SK-N-SH treated with all-trans-retinoic acid at 6 μM for 48 hours (cell line): ENCODE data around the gene DAB2IP.

Experiments
- ATAC-seq: fragments of 200-7000 bp; cut with Tn5 transposase; 3 replicates; pipeline ENCODE4 v1.9.1; 2020; ENCODE audit warnings: mild to moderate bottlenecking, moderate library complexity
- ARNTL ChIP-seq: fragments of 450-650 bp; formaldehyde crosslinking; IDR thresholded peaks from 2 replicates; pipeline ENCODE4 v1.5.0; 2020; ENCODE audit warnings: low read depth, mild to moderate bottlenecking, moderate library complexity, borderline replicate concordance
- BACH2 ChIP-seq: fragments of 250-450 bp; sonication (Bioruptor Pico); IDR thresholded peaks from 2 replicates; pipeline ENCODE4 v1.9.0; 2021; ENCODE audit warnings: mild to moderate bottlenecking, borderline replicate concordance
- CREB5 ChIP-seq: fragments of 250-450 bp; sonication (Bioruptor Pico); IDR thresholded peaks from 2 replicates; pipeline ENCODE4 v1.5.1; 2020; ENCODE audit warnings: low read depth, mild to moderate bottlenecking, moderate library complexity
- CSRNP3 ChIP-seq: fragments of 250-450 bp; sonication (Bioruptor Pico); IDR thresholded peaks from 2 replicates; pipeline ENCODE4 v1.5.1; 2021; ENCODE audit warnings: mild to moderate bottlenecking, moderate library complexity
- ESRRG ChIP-seq: fragments of 250-450 bp; sonication (Bioruptor Pico); IDR thresholded peaks from 2 replicates; pipeline ENCODE4 v1.6.1; 2021; ENCODE audit warnings: mild to moderate bottlenecking
- GLIS3 ChIP-seq: fragments of 250-450 bp; sonication (Bioruptor Pico); IDR thresholded peaks from 2 replicates; pipeline ENCODE4 v1.5.0; 2020; ENCODE audit warnings: mild to moderate bottlenecking, moderate library complexity
- ISL1 ChIP-seq: fragments of 250-450 bp; sonication (Bioruptor Pico); IDR thresholded peaks from 2 replicates; pipeline ENCODE4 v2.1.2; 2022; ENCODE audit warnings: mild to moderate bottlenecking, moderate library complexity
- OSR1 ChIP-seq: fragments of 250-450 bp; sonication (Bioruptor Pico); IDR thresholded peaks from 2 replicates; pipeline ENCODE4 v1.8.0; 2022; ENCODE audit warnings: moderate library complexity, mild to moderate bottlenecking, inconsistent platforms
- POU6F1 ChIP-seq: fragments of 250-450 bp; sonication (Bioruptor Pico); IDR thresholded peaks from 2 replicates; pipeline ENCODE4 v1.8.0; 2021; ENCODE audit warnings: low read depth, mild to moderate bottlenecking, moderate library complexity, borderline replicate concordance
- PPARA ChIP-seq: fragments of 250-450 bp; sonication (Bioruptor Pico); IDR thresholded peaks from 2 replicates; pipeline ENCODE4 v1.5.0; 2020; ENCODE audit warnings: mild to moderate bottlenecking, borderline replicate concordance
- RARB ChIP-seq: fragments of 250-450 bp; sonication (Bioruptor Pico); IDR thresholded peaks from 2 replicates; pipeline ENCODE4 v1.8.0; 2021; ENCODE audit warnings: mild to moderate bottlenecking, moderate library complexity
- SNAI2 ChIP-seq: fragments of 250-450 bp; sonication (Bioruptor Pico); IDR thresholded peaks from 2 replicates; pipeline ENCODE4 v1.5.0; 2020; ENCODE audit warnings: mild to moderate bottlenecking, moderate library complexity
- TCF4 ChIP-seq: fragments of 250-450 bp; sonication (Bioruptor Pico); IDR thresholded peaks from 2 replicates; pipeline ENCODE4 v1.8.0; 2021; ENCODE audit warnings: mild to moderate bottlenecking, moderate library complexity, borderline replicate concordance
- TOX ChIP-seq: fragments of 250-450 bp; sonication (Bioruptor Pico); IDR thresholded peaks from 2 replicates; pipeline ENCODE4 v1.8.0; 2021; ENCODE audit warnings: mild to moderate bottlenecking, moderate library complexity, borderline replicate concordance
- TSHZ2 ChIP-seq: fragments of 250-450 bp; sonication (Bioruptor Pico); IDR thresholded peaks from 2 replicates; pipeline ENCODE4 v1.5.0; 2020; ENCODE audit warnings: mild to moderate bottlenecking, moderate library complexity
- ZC3H10 ChIP-seq: fragments of 250-450 bp; sonication (Bioruptor Pico); IDR thresholded peaks from 2 replicates; pipeline ENCODE4 v1.5.1; 2021; ENCODE audit warnings: mild to moderate bottlenecking, moderate library complexity
- ZFP3 ChIP-seq: fragments of 250-450 bp; sonication (Bioruptor Pico); IDR thresholded peaks from 2 replicates; pipeline ENCODE4 v1.5.0; 2020; ENCODE audit warnings: mild to moderate bottlenecking, moderate library complexity
- ZFP30 ChIP-seq: fragments of 450-650 bp; formaldehyde crosslinking; IDR thresholded peaks from 2 replicates; pipeline ENCODE4 v1.5.0; 2022; ENCODE audit warnings: mild to moderate bottlenecking, moderate library complexity
- ZNF565 ChIP-seq: fragments of 450-650 bp; formaldehyde crosslinking; conservative IDR thresholded peaks from 2 replicates; pipeline ENCODE4 v1.5.0; 2020; ENCODE audit warnings: low read depth, mild to moderate bottlenecking, moderate library complexity
- ZNF70 ChIP-seq: fragments of 450-650 bp; formaldehyde crosslinking; IDR thresholded peaks from 2 replicates; pipeline ENCODE4 v1.5.0; 2020; ENCODE audit warnings: mild to moderate bottlenecking, moderate library complexity
- ZNF8 ChIP-seq: fragments of 450-650 bp; formaldehyde crosslinking; IDR thresholded peaks from 2 replicates; pipeline ENCODE4 v1.5.0; 2020; ENCODE audit warnings: mild to moderate bottlenecking, moderate library complexity

DAB2IP gene

GRCh38 chr9:121755581-121755980, 104.1 kb downstream of the DAB2IP start:
- no peak for ATAC-seq
- TF ChIP-seq ARNTL (CRISPR knock-in tag) (no peak), ZNF565 (CRISPR knock-in tag) (no peak), ZNF70 (no peak), ISL1 (CRISPR knock-in tag) (no peak)
- TF ChIP-seq, all 23 proteins: peak for 0

- no peak for TF ChIP-seq TOX (CRISPR knock-in tag)
- TF ChIP-seq TCF4 (CRISPR knock-in tag), result no peak
- no peak for TF ChIP-seq ZFP30
- TF ChIP-seq ZFP3 (CRISPR knock-in tag), result no peak
- no peak for TF ChIP-seq POU6F1 (CRISPR knock-in tag)
- no peak for TF ChIP-seq ZNF70
- TF ChIP-seq TSHZ2 (CRISPR knock-in tag), result no peak
- no peak for TF ChIP-seq ZNF565 (CRISPR knock-in tag)
- no peak for TF ChIP-seq OSR1 (CRISPR knock-in tag)
- TF ChIP-seq PPARA (CRISPR knock-in tag), result no peak
- TF ChIP-seq ISL1 (CRISPR knock-in tag), result no peak
Measured at GRCh38 chr9:121756474-121757280, 105.2 kb downstream of the DAB2IP start.

GRCh38 chr9:121757281-121757585, 105.8 kb downstream of the DAB2IP start:
- no peak for ATAC-seq
- TF ChIP-seq ISL1 (CRISPR knock-in tag), result no peak
- TF ChIP-seq GLIS3 (CRISPR knock-in tag), result no peak
- TF ChIP-seq POU6F1 (CRISPR knock-in tag), result no peak
- no peak for TF ChIP-seq ARNTL (CRISPR knock-in tag)
- TF ChIP-seq ESRRG (CRISPR knock-in tag), result no peak
- TF ChIP-seq ZNF565 (CRISPR knock-in tag), result no peak
- no peak for TF ChIP-seq ZC3H10 (CRISPR knock-in tag)
- no peak for TF ChIP-seq RARB (CRISPR knock-in tag)
- no peak for TF ChIP-seq ZNF8 (CRISPR knock-in tag)
- no peak for TF ChIP-seq CREB5 (CRISPR knock-in tag)
- TF ChIP-seq ZFP3 (CRISPR knock-in tag), result no peak
- TF ChIP-seq OSR1 (CRISPR knock-in tag), result no peak
- no peak for TF ChIP-seq TCF4 (CRISPR knock-in tag)
- no peak for TF ChIP-seq CSRNP3 (CRISPR knock-in tag)
- no peak for TF ChIP-seq TSHZ2 (CRISPR knock-in tag)
- TF ChIP-seq ZFP30, result no peak
- TF ChIP-seq SNAI2 (CRISPR knock-in tag), result no peak
- no peak for TF ChIP-seq TOX (CRISPR knock-in tag)
- TF ChIP-seq ZNF70, result no peak
- no peak for TF ChIP-seq BACH2

More at GRCh38 chr9:121756474-121757280, 105.2 kb downstream of the DAB2IP start:
- no peak for ATAC-seq
